Gastroesophageal sphincter (tissue), 3 donors: ENCODE measurements around the gene ESX1.

Experiments
- EP300 ChIP-seq: sonication (generic); formaldehyde crosslinking; IDR thresholded peaks from one replicate; pipeline ENCODE4 v1.6.1; 2017; ENCODE audit warnings: antibody characterized with exemption, mild to moderate bottlenecking
- POLR2A ChIP-seq, 2 donors: fragments of 450-650 bp; IDR thresholded peaks; one replicate each; pipeline ENCODE4 v1.6.1; 2017; ENCODE audit warnings: antibody characterized with exemption in 2 of 2, mild to moderate bottlenecking in 2 of 2, moderate library complexity in 1 of 2
- POLR2AphosphoS5 ChIP-seq: sonication (generic); formaldehyde crosslinking; IDR thresholded peaks from one replicate; pipeline ENCODE4 v1.6.1; 2017; ENCODE audit warnings: antibody characterized with exemption
- TF ChIP-seq, protein P1 (sequence below), 4 experiments: fragments of 200-600 bp in 2 of 4; fragments of 450-650 bp in 2 of 4; sonication (generic) in 1 of 4; IDR thresholded peaks; one replicate each; pipeline ENCODE4 v1.5.1; 2017 to 2019; ENCODE audit warnings: antibody characterized with exemption in 4 of 4, mild to moderate bottlenecking in 2 of 4, moderate library complexity in 2 of 4

- TF ChIP-seq POLR2A (IDR thresholded peaks at IDR 0.05) (no peak), POLR2AphosphoS5 (no peak), EP300 (no peak)
- TF ChIP-seq, protein P1, sequence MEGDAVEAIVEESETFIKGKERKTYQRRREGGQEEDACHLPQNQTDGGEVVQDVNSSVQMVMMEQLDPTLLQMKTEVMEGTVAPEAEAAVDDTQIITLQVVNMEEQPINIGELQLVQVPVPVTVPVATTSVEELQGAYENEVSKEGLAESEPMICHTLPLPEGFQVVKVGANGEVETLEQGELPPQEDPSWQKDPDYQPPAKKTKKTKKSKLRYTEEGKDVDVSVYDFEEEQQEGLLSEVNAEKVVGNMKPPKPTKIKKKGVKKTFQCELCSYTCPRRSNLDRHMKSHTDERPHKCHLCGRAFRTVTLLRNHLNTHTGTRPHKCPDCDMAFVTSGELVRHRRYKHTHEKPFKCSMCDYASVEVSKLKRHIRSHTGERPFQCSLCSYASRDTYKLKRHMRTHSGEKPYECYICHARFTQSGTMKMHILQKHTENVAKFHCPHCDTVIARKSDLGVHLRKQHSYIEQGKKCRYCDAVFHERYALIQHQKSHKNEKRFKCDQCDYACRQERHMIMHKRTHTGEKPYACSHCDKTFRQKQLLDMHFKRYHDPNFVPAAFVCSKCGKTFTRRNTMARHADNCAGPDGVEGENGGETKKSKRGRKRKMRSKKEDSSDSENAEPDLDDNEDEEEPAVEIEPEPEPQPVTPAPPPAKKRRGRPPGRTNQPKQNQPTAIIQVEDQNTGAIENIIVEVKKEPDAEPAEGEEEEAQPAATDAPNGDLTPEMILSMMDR (IDR thresholded peaks at IDR 0.05): no peak
Measured at GRCh38 chrX:104280609-104281008, 25.9 kb upstream of the ESX1 start.
